ENCODE measurements around the gene TBX2. TPM values are rescaled to one million over a fixed set of nuclear protein-coding genes. Genes with fewer than 3 reads are reported as not detected.

The TBX2 gene
- total RNA-seq, 1 experiment from 2014 or later, result not detected

DNA sequence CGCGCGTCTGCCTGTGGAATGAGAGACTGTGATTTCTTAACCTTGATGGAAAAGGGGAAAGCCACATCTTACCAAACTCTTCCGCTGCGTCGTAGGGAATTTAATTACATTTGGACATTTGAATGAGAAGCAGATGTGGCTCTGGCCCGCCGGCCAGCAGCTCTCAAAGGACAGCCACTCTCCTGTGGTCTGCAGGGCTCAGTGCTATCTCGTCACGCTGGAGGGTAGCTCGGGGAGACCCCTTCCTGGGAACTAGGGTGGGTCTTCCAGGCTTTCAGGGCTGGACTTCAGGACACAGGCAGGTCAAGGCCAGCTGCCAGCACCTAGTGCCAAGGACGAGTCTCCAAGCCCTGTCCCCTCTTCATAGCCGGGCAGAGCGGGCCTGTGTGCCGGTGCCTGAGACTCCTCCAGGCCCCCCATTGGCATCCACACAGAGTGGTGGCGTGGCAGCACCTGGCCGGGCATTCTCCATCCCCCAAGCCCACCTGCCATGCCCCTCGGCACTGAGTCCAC, 15.9 kb upstream of the TBX2 start:
- DNase-seq (ENCODE audit: low spot score), result no peak
- TF ChIP-seq EZH2 (IDR thresholded peaks at IDR 0.05; ENCODE audit: borderline replicate concordance, low read depth, low read length, poor library complexity, severe bottlenecking), result no peak
- TF ChIP-seq, protein P1, sequence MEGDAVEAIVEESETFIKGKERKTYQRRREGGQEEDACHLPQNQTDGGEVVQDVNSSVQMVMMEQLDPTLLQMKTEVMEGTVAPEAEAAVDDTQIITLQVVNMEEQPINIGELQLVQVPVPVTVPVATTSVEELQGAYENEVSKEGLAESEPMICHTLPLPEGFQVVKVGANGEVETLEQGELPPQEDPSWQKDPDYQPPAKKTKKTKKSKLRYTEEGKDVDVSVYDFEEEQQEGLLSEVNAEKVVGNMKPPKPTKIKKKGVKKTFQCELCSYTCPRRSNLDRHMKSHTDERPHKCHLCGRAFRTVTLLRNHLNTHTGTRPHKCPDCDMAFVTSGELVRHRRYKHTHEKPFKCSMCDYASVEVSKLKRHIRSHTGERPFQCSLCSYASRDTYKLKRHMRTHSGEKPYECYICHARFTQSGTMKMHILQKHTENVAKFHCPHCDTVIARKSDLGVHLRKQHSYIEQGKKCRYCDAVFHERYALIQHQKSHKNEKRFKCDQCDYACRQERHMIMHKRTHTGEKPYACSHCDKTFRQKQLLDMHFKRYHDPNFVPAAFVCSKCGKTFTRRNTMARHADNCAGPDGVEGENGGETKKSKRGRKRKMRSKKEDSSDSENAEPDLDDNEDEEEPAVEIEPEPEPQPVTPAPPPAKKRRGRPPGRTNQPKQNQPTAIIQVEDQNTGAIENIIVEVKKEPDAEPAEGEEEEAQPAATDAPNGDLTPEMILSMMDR (conservative IDR thresholded peaks at IDR 0.05; ENCODE audit: low read depth, low read length), result no peak
- Histone ChIP-seq H3K4me1 (ENCODE audit: insufficient read depth, low read length, poor library complexity, severe bottlenecking) (no peaks in the 10 kb centered on the region), H3K27ac (ENCODE audit: low read depth, low read length, poor library complexity, severe bottlenecking) (no peak overlapping the region), H3K27me3 (replicated peaks; ENCODE audit: insufficient read depth, low read depth, low read length, poor library complexity) (no peaks in the 10 kb centered on the region), H3K9me3 (ENCODE audit: low read depth, low read length, poor library complexity, severe bottlenecking) (no peaks in the 10 kb centered on the region), H3K4me3 (ENCODE audit: low read depth, low read length, poor library complexity, severe bottlenecking) (no peak overlapping the region), H3K36me3 (ENCODE audit: insufficient read depth, low read length, poor library complexity, severe bottlenecking) (no peaks in the 10 kb centered on the region)
- POLR2A ChIA-PET (ENCODE audit: low non-redundant PET), result no interaction called here
- no TSS peak for BruUV-seq (replicated peaks)
- CTCF ChIA-PET, result interaction anchor here (1.0 kb wide), 1 partner anchor 663 kb away, joined by 5 read pairs; no protein-coding TSS in a partner anchor
- intact Hi-C loops (cut with micrococcal nuclease; ENCODE audit: unreplicated experiment), result no loop called here

DNA sequence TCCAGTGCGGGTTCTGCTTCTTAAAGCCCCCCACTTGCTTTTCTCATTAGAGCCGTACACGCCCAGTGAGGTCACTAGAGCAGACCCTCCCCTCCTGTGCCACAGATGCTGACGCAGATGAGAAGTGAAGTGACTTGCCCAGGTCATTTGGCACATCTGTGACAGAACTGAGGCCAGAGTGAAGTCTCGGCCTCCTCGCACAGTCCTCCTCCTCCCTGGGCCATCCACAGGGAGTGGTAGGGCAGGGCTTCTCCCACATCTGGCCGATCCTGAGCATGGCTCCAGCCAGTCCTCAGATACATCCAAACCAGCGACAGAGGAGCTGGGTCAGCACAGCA, 15.3 kb upstream of the TBX2 start:
- TF ChIP-seq, protein P1 (conservative IDR thresholded peaks at IDR 0.05; ENCODE audit: low read depth, low read length), result no peak
- no peak for TF ChIP-seq EZH2 (IDR thresholded peaks at IDR 0.05; ENCODE audit: borderline replicate concordance, low read depth, low read length, poor library complexity, severe bottlenecking)
- no peak for DNase-seq (ENCODE audit: low spot score)
- Histone ChIP-seq H3K9me3 (ENCODE audit: low read depth, low read length, poor library complexity, severe bottlenecking) (no peaks in the 10 kb centered on the region), H3K4me3 (ENCODE audit: low read depth, low read length, poor library complexity, severe bottlenecking) (no peak overlapping the region), H3K27me3 (replicated peaks; ENCODE audit: insufficient read depth, low read depth, low read length, poor library complexity) (no peaks in the 10 kb centered on the region), H3K4me1 (ENCODE audit: insufficient read depth, low read length, poor library complexity, severe bottlenecking) (no peaks in the 10 kb centered on the region), H3K36me3 (ENCODE audit: insufficient read depth, low read length, poor library complexity, severe bottlenecking) (no peaks in the 10 kb centered on the region), H3K27ac (ENCODE audit: low read depth, low read length, poor library complexity, severe bottlenecking) (no peak overlapping the region)
- ChIA-PET POLR2A (ENCODE audit: low non-redundant PET) (no interaction called here), CTCF (no interaction called here)
- no TSS peak for BruUV-seq (replicated peaks)
- intact Hi-C loops (cut with micrococcal nuclease; ENCODE audit: unreplicated experiment), result no loop called here

DNA sequence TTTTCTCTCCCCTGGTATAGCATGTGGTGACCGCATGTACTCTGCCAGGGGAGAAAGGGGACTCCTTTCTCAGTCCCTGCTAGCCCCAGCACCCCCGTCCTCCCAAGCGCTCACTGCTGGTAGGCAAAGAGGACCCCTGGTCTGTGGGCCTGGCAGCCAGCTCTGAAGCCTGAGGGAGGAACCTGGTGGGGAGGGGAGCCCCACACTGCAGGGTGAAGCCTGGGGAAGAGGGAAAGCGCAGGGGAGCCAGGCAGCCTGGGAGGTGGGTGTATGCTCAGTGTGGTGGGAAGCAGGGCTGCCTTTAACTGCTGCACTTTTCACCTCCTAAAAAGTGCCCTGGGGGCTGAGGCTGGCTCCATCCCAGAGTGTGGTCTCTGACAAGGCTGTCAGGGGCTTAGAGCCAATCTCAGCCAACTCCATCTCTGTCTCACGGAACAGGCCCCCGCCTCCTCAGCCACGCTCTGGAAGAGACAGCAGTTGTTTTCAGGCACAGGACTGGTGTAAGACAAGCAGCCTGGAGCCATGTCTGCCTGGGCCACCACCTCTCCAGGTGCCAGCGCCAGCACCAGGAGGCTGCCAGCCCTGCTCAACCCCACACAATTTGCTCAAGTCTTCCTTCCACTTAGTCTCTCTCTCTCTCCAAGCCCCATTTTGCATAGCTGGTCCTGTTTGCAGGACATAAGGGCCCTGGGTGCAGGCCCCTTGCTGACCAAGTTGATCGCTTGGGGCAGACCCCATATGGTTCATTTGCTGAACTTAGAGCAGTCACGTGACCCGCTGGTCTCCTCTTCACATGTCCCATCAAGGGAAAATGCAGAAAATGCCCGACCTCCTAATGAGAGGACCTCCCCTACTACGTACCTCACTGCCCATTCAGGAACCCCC, 14.7 kb upstream of the TBX2 start:
- Histone ChIP-seq H3K4me1 (ENCODE audit: insufficient read depth, low read length, poor library complexity, severe bottlenecking) (no peaks in the 10 kb centered on the region), H3K9me3 (ENCODE audit: low read depth, low read length, poor library complexity, severe bottlenecking) (no peaks in the 10 kb centered on the region), H3K27me3 (replicated peaks; ENCODE audit: insufficient read depth, low read depth, low read length, poor library complexity) (no peaks in the 10 kb centered on the region), H3K4me3 (ENCODE audit: low read depth, low read length, poor library complexity, severe bottlenecking) (no peak overlapping the region), H3K36me3 (ENCODE audit: insufficient read depth, low read length, poor library complexity, severe bottlenecking) (no peaks in the 10 kb centered on the region), H3K27ac (ENCODE audit: low read depth, low read length, poor library complexity, severe bottlenecking) (no peak overlapping the region)
- ChIA-PET CTCF (no interaction called here), POLR2A (ENCODE audit: low non-redundant PET) (no interaction called here)
- no peak for DNase-seq (ENCODE audit: low spot score)
- no TSS peak for BruUV-seq (replicated peaks)
- intact Hi-C loops (cut with micrococcal nuclease; ENCODE audit: unreplicated experiment), result no loop called here
- TF ChIP-seq EZH2 (IDR thresholded peaks at IDR 0.05; ENCODE audit: borderline replicate concordance, low read depth, low read length, poor library complexity, severe bottlenecking), result no peak
- TF ChIP-seq, protein P1 (conservative IDR thresholded peaks at IDR 0.05; ENCODE audit: low read depth, low read length), result no peak

Measured in A673 (cell line).